ENCODE results near the gene SIM1.

The SIM1 gene

DNA sequence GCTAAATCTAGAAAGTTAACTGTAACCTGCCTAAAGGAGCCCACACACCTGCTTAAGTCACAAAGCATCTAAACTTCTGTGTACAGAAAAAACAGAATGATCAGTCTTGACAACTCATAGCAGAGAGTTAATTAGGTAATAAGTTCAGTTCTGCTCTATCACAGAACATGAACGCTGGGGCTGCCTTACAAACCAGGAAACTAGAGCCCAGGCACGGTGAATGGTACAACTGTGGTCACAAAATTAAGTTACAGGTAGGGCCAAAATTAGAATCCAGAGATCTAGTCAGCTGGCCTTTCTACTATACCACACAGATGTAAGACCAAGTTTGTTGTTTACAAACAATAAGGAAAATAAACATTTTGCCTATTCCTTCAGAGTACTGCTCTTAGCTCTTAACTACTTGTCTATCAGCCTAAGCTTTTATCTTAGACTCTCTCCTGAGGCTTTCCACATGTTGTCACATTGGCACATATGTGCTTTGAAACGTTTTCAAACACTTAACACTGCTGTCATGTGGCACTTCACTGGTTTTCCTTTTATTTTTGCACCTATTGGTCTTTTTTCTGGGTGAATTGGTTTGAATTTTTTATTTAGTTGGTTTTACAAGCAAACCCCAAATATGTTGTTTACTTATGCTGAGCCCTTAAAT, 75.7 kb downstream of the SIM1 start:
- Histone ChIP-seq H3K27me3 (replicated peaks in 2 of 5; ENCODE audit: control insufficient read depth in 4 of 5, insufficient read depth in 5 of 5, low read length in 4 of 5) (peaks cover 0 to 4% (median 0%) of the 10 kb centered on the region in 5 experiments), H3K4me3 (ENCODE audit: control insufficient read depth in 1 of 7, extremely low read depth in 1 of 7, insufficient read depth in 4 of 7, low read depth in 2 of 7, low read length in 6 of 7) (no peak overlapping the region), H3K4me1 (ENCODE audit: control extremely low read depth in 1 of 4, control insufficient read depth in 4 of 4, insufficient read depth in 4 of 4, low read length in 3 of 4) (no peaks in the 10 kb centered on the region), H3K9me3 (ENCODE audit: control extremely low read depth in 1 of 5, control insufficient read depth in 4 of 5, insufficient read depth in 2 of 5, low read depth in 1 of 5, low read length in 4 of 5) (no peaks in the 10 kb centered on the region), H3K36me3 (ENCODE audit: control insufficient read depth in 4 of 4, insufficient read depth in 4 of 4, low read length in 3 of 4) (no peaks in the 10 kb centered on the region), H3K27ac (ENCODE audit: insufficient read depth in 1 of 2, low read depth in 1 of 2, low read length in 2 of 2, poor library complexity in 1 of 2, severe bottlenecking in 2 of 2) (no peak overlapping the region)
- WGBS (ENCODE audit: insufficient coverage) = 65% methylated on average over 2 of the region's 3 CpGs
- no peak for DNase-seq
- CTCF ChIA-PET = no interaction called here
- POLR2A ChIA-PET = no interaction called here

GRCh38 chr6:100382767-100383195, 81.9 kb downstream of the SIM1 start:
- Histone ChIP-seq H3K36me3 (ENCODE audit: control insufficient read depth in 4 of 4, insufficient read depth in 4 of 4, low read length in 3 of 4) (no peaks in the 10 kb centered on the region), H3K4me3 (ENCODE audit: control insufficient read depth in 1 of 7, extremely low read depth in 1 of 7, insufficient read depth in 4 of 7, low read depth in 2 of 7, low read length in 6 of 7) (no peak overlapping the region), H3K27ac (ENCODE audit: insufficient read depth in 1 of 2, low read depth in 1 of 2, low read length in 2 of 2, poor library complexity in 1 of 2, severe bottlenecking in 2 of 2) (no peak overlapping the region), H3K9me3 (ENCODE audit: control extremely low read depth in 1 of 5, control insufficient read depth in 4 of 5, insufficient read depth in 2 of 5, low read depth in 1 of 5, low read length in 4 of 5) (no peaks in the 10 kb centered on the region), H3K4me1 (ENCODE audit: control extremely low read depth in 1 of 4, control insufficient read depth in 4 of 4, insufficient read depth in 4 of 4, low read length in 3 of 4) (no peaks in the 10 kb centered on the region), H3K27me3 (replicated peaks in 2 of 5; ENCODE audit: control insufficient read depth in 4 of 5, insufficient read depth in 5 of 5, low read length in 4 of 5) (peaks cover 0 to 4% (median 0%) of the 10 kb centered on the region in 5 experiments)
- CTCF ChIA-PET = no interaction called here
- no peak for DNase-seq
- POLR2A ChIA-PET = no interaction called here
- 70% methylated on average over 2 of the region's 5 CpGs for WGBS (ENCODE audit: insufficient coverage)

DNA sequence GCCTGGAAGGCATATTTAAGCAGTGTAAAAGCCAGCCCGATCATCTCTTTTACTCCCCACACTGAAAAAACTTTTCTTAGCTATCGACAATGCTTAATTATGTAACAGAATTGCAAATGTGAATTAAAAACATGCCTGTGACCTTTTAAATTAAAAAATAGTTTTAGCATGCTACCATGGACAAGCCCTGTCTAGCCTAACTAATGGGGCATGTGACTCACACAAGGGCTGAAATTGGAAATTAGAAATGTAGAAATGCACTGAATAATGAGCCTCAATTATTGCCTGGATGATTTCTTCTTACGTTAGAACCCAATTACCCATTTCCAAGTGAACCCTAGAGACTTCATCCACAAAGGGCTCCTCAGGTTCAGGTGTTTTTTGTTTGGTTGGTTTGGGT, 82.7 kb downstream of the SIM1 start:
- ChIA-PET CTCF (no interaction called here), POLR2A (no interaction called here)
- Histone ChIP-seq H3K27ac (ENCODE audit: insufficient read depth in 1 of 2, low read depth in 1 of 2, low read length in 2 of 2, poor library complexity in 1 of 2, severe bottlenecking in 2 of 2) (no peak overlapping the region), H3K4me3 (ENCODE audit: control insufficient read depth in 1 of 7, extremely low read depth in 1 of 7, insufficient read depth in 4 of 7, low read depth in 2 of 7, low read length in 6 of 7) (no peak overlapping the region), H3K27me3 (replicated peaks in 2 of 5; ENCODE audit: control insufficient read depth in 4 of 5, insufficient read depth in 5 of 5, low read length in 4 of 5) (peaks cover 0 to 4% (median 0%) of the 10 kb centered on the region in 5 experiments), H3K9me3 (ENCODE audit: control extremely low read depth in 1 of 5, control insufficient read depth in 4 of 5, insufficient read depth in 2 of 5, low read depth in 1 of 5, low read length in 4 of 5) (no peaks in the 10 kb centered on the region), H3K4me1 (ENCODE audit: control extremely low read depth in 1 of 4, control insufficient read depth in 4 of 4, insufficient read depth in 4 of 4, low read length in 3 of 4) (no peaks in the 10 kb centered on the region), H3K36me3 (ENCODE audit: control insufficient read depth in 4 of 4, insufficient read depth in 4 of 4, low read length in 3 of 4) (no peaks in the 10 kb centered on the region)
- DNase-seq = no peak
- no CpG with 5 or more reads among the region's 3 CpGs for WGBS (ENCODE audit: insufficient coverage)

DNA sequence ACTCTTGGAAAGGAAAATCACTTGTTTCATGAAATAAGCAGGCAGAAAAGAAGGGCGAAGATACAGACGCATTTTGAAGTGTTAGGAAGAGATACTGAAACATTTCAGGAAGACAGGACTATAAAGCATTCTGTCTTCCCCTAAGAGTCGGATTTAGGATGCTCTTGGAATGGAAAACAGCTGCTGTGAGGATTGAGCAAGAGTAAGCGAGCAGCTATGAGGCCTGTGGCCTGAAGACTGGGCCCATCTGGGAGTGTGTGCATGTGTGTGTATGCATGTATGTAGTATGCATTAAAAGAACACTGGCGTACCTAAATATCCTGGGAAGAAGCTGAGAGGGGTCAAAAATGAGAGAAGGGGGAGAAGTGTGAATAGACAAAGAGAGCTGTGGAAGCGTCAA, 83.6 kb downstream of the SIM1 start:
- Histone ChIP-seq H3K4me1 (ENCODE audit: control extremely low read depth in 1 of 4, control insufficient read depth in 4 of 4, insufficient read depth in 4 of 4, low read length in 3 of 4) (no peaks in the 10 kb centered on the region), H3K4me3 (ENCODE audit: control insufficient read depth in 1 of 7, extremely low read depth in 1 of 7, insufficient read depth in 4 of 7, low read depth in 2 of 7, low read length in 6 of 7) (no peak overlapping the region), H3K9me3 (ENCODE audit: control extremely low read depth in 1 of 5, control insufficient read depth in 4 of 5, insufficient read depth in 2 of 5, low read depth in 1 of 5, low read length in 4 of 5) (no peaks in the 10 kb centered on the region), H3K36me3 (ENCODE audit: control insufficient read depth in 4 of 4, insufficient read depth in 4 of 4, low read length in 3 of 4) (no peaks in the 10 kb centered on the region), H3K27me3 (replicated peaks in 2 of 5; ENCODE audit: control insufficient read depth in 4 of 5, insufficient read depth in 5 of 5, low read length in 4 of 5) (peaks cover 0 to 4% (median 0%) of the 10 kb centered on the region in 5 experiments), H3K27ac (ENCODE audit: insufficient read depth in 1 of 2, low read depth in 1 of 2, low read length in 2 of 2, poor library complexity in 1 of 2, severe bottlenecking in 2 of 2) (no peak overlapping the region)
- ChIA-PET POLR2A (no interaction called here), CTCF (no interaction called here)
- no peak for DNase-seq
- 91% methylated on average over 5 of the region's 6 CpGs for WGBS (ENCODE audit: insufficient coverage)

GRCh38 chr6:100379386-100379785, 85.3 kb downstream of the SIM1 start:
- DNase-seq = no peak
- WGBS (ENCODE audit: insufficient coverage) = 100% methylated on average over 1 of the region's 3 CpGs
- Histone ChIP-seq H3K9me3 (ENCODE audit: control extremely low read depth in 1 of 5, control insufficient read depth in 4 of 5, insufficient read depth in 2 of 5, low read depth in 1 of 5, low read length in 4 of 5) (no peaks in the 10 kb centered on the region), H3K27ac (ENCODE audit: insufficient read depth in 1 of 2, low read depth in 1 of 2, low read length in 2 of 2, poor library complexity in 1 of 2, severe bottlenecking in 2 of 2) (no peak overlapping the region), H3K36me3 (ENCODE audit: control insufficient read depth in 4 of 4, insufficient read depth in 4 of 4, low read length in 3 of 4) (no peaks in the 10 kb centered on the region), H3K4me1 (ENCODE audit: control extremely low read depth in 1 of 4, control insufficient read depth in 4 of 4, insufficient read depth in 4 of 4, low read length in 3 of 4) (no peaks in the 10 kb centered on the region), H3K4me3 (ENCODE audit: control insufficient read depth in 1 of 7, extremely low read depth in 1 of 7, insufficient read depth in 4 of 7, low read depth in 2 of 7, low read length in 6 of 7) (no peak overlapping the region), H3K27me3 (replicated peaks in 2 of 5; ENCODE audit: control insufficient read depth in 4 of 5, insufficient read depth in 5 of 5, low read length in 4 of 5) (peaks cover 0 to 4% (median 0%) of the 10 kb centered on the region in 5 experiments)
- ChIA-PET CTCF (no interaction called here), POLR2A (no interaction called here)

GRCh38 chr6:100378576-100378975, 86.1 kb downstream of the SIM1 start:
- Histone ChIP-seq H3K4me3 (ENCODE audit: control insufficient read depth in 1 of 7, extremely low read depth in 1 of 7, insufficient read depth in 4 of 7, low read depth in 2 of 7, low read length in 6 of 7) (no peak overlapping the region), H3K9me3 (ENCODE audit: control extremely low read depth in 1 of 5, control insufficient read depth in 4 of 5, insufficient read depth in 2 of 5, low read depth in 1 of 5, low read length in 4 of 5) (no peaks in the 10 kb centered on the region), H3K4me1 (ENCODE audit: control extremely low read depth in 1 of 4, control insufficient read depth in 4 of 4, insufficient read depth in 4 of 4, low read length in 3 of 4) (no peaks in the 10 kb centered on the region), H3K27me3 (replicated peaks in 2 of 5; ENCODE audit: control insufficient read depth in 4 of 5, insufficient read depth in 5 of 5, low read length in 4 of 5) (peaks cover 0 to 4% (median 0%) of the 10 kb centered on the region in 5 experiments), H3K36me3 (ENCODE audit: control insufficient read depth in 4 of 4, insufficient read depth in 4 of 4, low read length in 3 of 4) (no peaks in the 10 kb centered on the region), H3K27ac (ENCODE audit: insufficient read depth in 1 of 2, low read depth in 1 of 2, low read length in 2 of 2, poor library complexity in 1 of 2, severe bottlenecking in 2 of 2) (no peak overlapping the region)
- no peak for DNase-seq
- POLR2A ChIA-PET = no interaction called here
- no CpG with 5 or more reads among the region's 2 CpGs for WGBS (ENCODE audit: insufficient coverage)
- CTCF ChIA-PET = no interaction called here

GRCh38 chr6:100376103-100376502, 88.6 kb downstream of the SIM1 start:
- H3K4me1 ChIP-seq (ENCODE audit: control extremely low read depth in 1 of 4, control insufficient read depth in 4 of 4, insufficient read depth in 4 of 4, low read length in 3 of 4) = no peaks in the 10 kb centered on the region
- peak in 2 of 3 donors; percentile 65 to 73 for DNase-seq
- no peak overlapping the region for H3K4me3 ChIP-seq (ENCODE audit: control insufficient read depth in 1 of 7, extremely low read depth in 1 of 7, insufficient read depth in 4 of 7, low read depth in 2 of 7, low read length in 6 of 7)
- no peak overlapping the region for H3K27ac ChIP-seq (ENCODE audit: insufficient read depth in 1 of 2, low read depth in 1 of 2, low read length in 2 of 2, poor library complexity in 1 of 2, severe bottlenecking in 2 of 2)
- POLR2A ChIA-PET = no interaction called here
- H3K9me3 ChIP-seq (ENCODE audit: control extremely low read depth in 1 of 5, control insufficient read depth in 4 of 5, insufficient read depth in 2 of 5, low read depth in 1 of 5, low read length in 4 of 5) = no peaks in the 10 kb centered on the region
- WGBS (ENCODE audit: insufficient coverage) = 19% methylated on average over 3 of the region's 3 CpGs
- peaks cover 0 to 8% (median 3%) of the 10 kb centered on the region in 5 experiments for H3K27me3 ChIP-seq (replicated peaks in 2 of 5; ENCODE audit: control insufficient read depth in 4 of 5, insufficient read depth in 5 of 5, low read length in 4 of 5)
- no peaks in the 10 kb centered on the region for H3K36me3 ChIP-seq (ENCODE audit: control insufficient read depth in 4 of 4, insufficient read depth in 4 of 4, low read length in 3 of 4)
- CTCF ChIA-PET = no interaction called here

Measured in common myeloid progenitor, CD34-positive (primary cell).